H1 (cell line): ENCODE results near the gene SLC37A1. TPM values are rescaled to one million over a fixed set of nuclear protein-coding genes. Genes with fewer than 3 reads are reported as not detected.

Source experiments
- RXRA ChIP-seq: IDR thresholded peaks from 2 replicates; pipeline ENCODE4 v1.6.1; 2011; ENCODE audit warnings: low read depth, mild to moderate bottlenecking, low read length, moderate library complexity; ENCODE audit not compliant: insufficient read depth
- polyA plus RNA-seq, 7 experiments: library from polyadenylated mRNA; depleted of rRNA in 3 of 7; stranded (reverse) in 5 of 7; unstranded in 2 of 7; fragments of >200 nt in 5 of 7; fragments of 200-250 nt in 2 of 7; gene quantifications; 1 replicate in 5 of 7; 2 replicates in 1 of 7; 4 replicates in 1 of 7; pipeline versions ENCODE4 v1.2.1 to v1.2.3, GENCODE V29; 2011 to 2013; ENCODE audit warnings: missing spikeins in 2 of 7, mixed read lengths in 2 of 7
- total RNA-seq: library from RNA; stranded (reverse); fragmentation: NEBNext Ultra II Directional; extraction: Animal tissue kit (Norgen Biotek cat#: 25700); gene quantifications from 2 replicates; pipeline ENCODE4 v1.2.1, GENCODE V29; 2021

SLC37A1 gene
- total and polyA plus RNA-seq, 2 of the 8 experiments (the other 6 are each of a cell fraction or from before 2014, with no cell fraction given), result 15.6 to 30.9 TPM

GRCh38 chr21:42520628-42521253 lies 7.1 kb downstream of the SLC37A1 start (continued):
- TF ChIP-seq RXRA, result no peak
